Measurements from ENCODE around the gene BTBD2. TPM values are rescaled to one million over a fixed set of nuclear protein-coding genes. Genes with fewer than 3 reads are reported as not detected.

BTBD2 gene
- total and polyA plus RNA-seq, 4 experiments from 2014 or later = 2.8 to 59.4 (median 29.4) TPM

- Histone ChIP-seq H3K27me3 (ENCODE audit: insufficient read depth, low read length) (no peaks in the 10 kb centered on the region), H3K9me3 (ENCODE audit: control insufficient read depth in 1 of 2, low read length in 2 of 2) (no peaks in the 10 kb centered on the region), H3K27ac (ENCODE audit: low read depth, low read length) (no peak overlapping the region), H3K36me3 (ENCODE audit: insufficient read depth, low read length) (no peaks in the 10 kb centered on the region), H3K4me1 (ENCODE audit: insufficient read depth, low read length) (no peaks in the 10 kb centered on the region), H3K4me3 (ENCODE audit: low read length in 2 of 2) (no peak overlapping the region)
- CTCF ChIA-PET (ENCODE audit: partially characterized antibody) = no interaction called here
- peaks cover 0 to 10% of the 10 kb centered on the region in 2 donors for H3K36me3 Mint-ChIP-seq
- H3K4me3 Mint-ChIP-seq = no peak overlapping the region
- intact Hi-C loops (cut with micrococcal nuclease) = no loop called here
- H3K4me1 Mint-ChIP-seq = peaks cover 5 to 41% (median 12%) of the 10 kb centered on the region in 4 donors
- H3K27ac Mint-ChIP-seq = peak overlapping the region in 6 of 7 donors; percentile 32 to 73 (median 65)
- H3K27me3 Mint-ChIP-seq = no peaks in the 10 kb centered on the region
- no peaks in the 10 kb centered on the region for H3K9me3 Mint-ChIP-seq
- no peak for DNase-seq
- POLR2A ChIA-PET (ENCODE audit: partially characterized antibody) = no interaction called here
Observed at GRCh38 chr19:1959928-1960589, 55.5 kb downstream of the BTBD2 start.

- Histone ChIP-seq H3K27me3 (ENCODE audit: insufficient read depth, low read length) (no peaks in the 10 kb centered on the region), H3K27ac (ENCODE audit: low read depth, low read length) (no peak overlapping the region), H3K36me3 (ENCODE audit: insufficient read depth, low read length) (peaks cover 7% of the 10 kb centered on the region), H3K4me1 (ENCODE audit: insufficient read depth, low read length) (peaks cover 3% of the 10 kb centered on the region), H3K4me3 (ENCODE audit: low read length in 2 of 2) (no peak overlapping the region), H3K9me3 (ENCODE audit: control insufficient read depth in 1 of 2, low read length in 2 of 2) (no peaks in the 10 kb centered on the region)
- H3K36me3 Mint-ChIP-seq = peaks cover 0 to 10% of the 10 kb centered on the region in 2 donors
- H3K27me3 Mint-ChIP-seq = no peaks in the 10 kb centered on the region
- no peaks in the 10 kb centered on the region for H3K9me3 Mint-ChIP-seq
- DNase-seq = no peak
- no peak overlapping the region for H3K4me3 Mint-ChIP-seq
- no peak overlapping the region for H3K27ac Mint-ChIP-seq
- ChIA-PET CTCF (ENCODE audit: partially characterized antibody) (interaction anchor here (0.6 kb wide), 1 partner anchor 132 kb away, joined by 3 read pairs; no protein-coding TSS in a partner anchor), POLR2A (ENCODE audit: partially characterized antibody) (interaction anchor here (0.8 kb wide), 1 partner anchor 92 kb away, joined by 3 read pairs; no protein-coding TSS in a partner anchor)
- intact Hi-C loops (cut with micrococcal nuclease) = no loop called here
- peaks cover 3 to 47% (median 12%) of the 10 kb centered on the region in 4 donors for H3K4me1 Mint-ChIP-seq
Observed at GRCh38 chr19:1957562-1958248, 57.8 kb downstream of the BTBD2 start.

GRCh38 chr19:1956868-1957492 is 58.5 kb downstream of the BTBD2 start:
- ChIA-PET CTCF (ENCODE audit: partially characterized antibody) (interaction anchor here (0.6 kb wide), 1 partner anchor 132 kb away, joined by 3 read pairs; no protein-coding TSS in a partner anchor), POLR2A (ENCODE audit: partially characterized antibody) (no interaction called here)
- Mint-ChIP-seq H3K36me3 (peaks cover 0 to 13% of the 10 kb centered on the region in 2 donors), H3K4me1 (peaks cover 3 to 54% (median 13%) of the 10 kb centered on the region in 4 donors), H3K4me3 (no peak overlapping the region), H3K27me3 (no peaks in the 10 kb centered on the region), H3K9me3 (no peaks in the 10 kb centered on the region), H3K27ac (peak overlapping the region in 1 of 7 donors; percentile 46)
- Histone ChIP-seq H3K4me3 (ENCODE audit: low read length in 2 of 2) (no peak overlapping the region), H3K4me1 (ENCODE audit: insufficient read depth, low read length) (peaks cover 3% of the 10 kb centered on the region), H3K27ac (ENCODE audit: low read depth, low read length) (no peak overlapping the region), H3K27me3 (ENCODE audit: insufficient read depth, low read length) (no peaks in the 10 kb centered on the region), H3K36me3 (ENCODE audit: insufficient read depth, low read length) (peaks cover 7% of the 10 kb centered on the region), H3K9me3 (ENCODE audit: control insufficient read depth in 1 of 2, low read length in 2 of 2) (no peaks in the 10 kb centered on the region)
- intact Hi-C loops (cut with micrococcal nuclease) = no loop called here
- no peak for DNase-seq

DNA sequence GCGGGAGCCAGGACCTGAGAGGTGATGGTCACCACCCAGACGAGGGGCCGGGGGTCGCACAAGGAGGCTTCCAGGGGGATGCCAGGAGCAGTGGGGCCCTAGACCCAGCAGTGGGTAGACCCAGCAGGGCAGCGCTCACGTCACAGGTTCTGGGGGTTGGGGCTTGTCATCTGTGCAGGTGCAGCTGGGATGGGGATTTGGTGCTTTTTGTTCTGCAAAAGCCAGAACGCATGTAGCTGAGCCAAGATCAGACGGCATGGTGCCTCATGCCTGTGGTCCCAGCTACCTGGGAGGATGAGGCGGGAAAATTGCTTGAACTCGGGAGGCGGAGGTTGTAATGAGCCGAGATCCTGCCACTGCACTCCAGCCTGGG is 59.4 kb downstream of the BTBD2 start:
- CTCF ChIA-PET (ENCODE audit: partially characterized antibody) = no interaction called here
- Histone ChIP-seq H3K27ac (ENCODE audit: low read depth, low read length) (no peak overlapping the region), H3K9me3 (ENCODE audit: control insufficient read depth in 1 of 2, low read length in 2 of 2) (no peaks in the 10 kb centered on the region), H3K36me3 (ENCODE audit: insufficient read depth, low read length) (peaks cover 7% of the 10 kb centered on the region), H3K4me3 (ENCODE audit: low read length in 2 of 2) (no peak overlapping the region), H3K4me1 (ENCODE audit: insufficient read depth, low read length) (peaks cover 3% of the 10 kb centered on the region), H3K27me3 (ENCODE audit: insufficient read depth, low read length) (no peaks in the 10 kb centered on the region)
- Mint-ChIP-seq H3K4me3 (no peak overlapping the region), H3K27ac (peak overlapping the region in 3 of 7 donors; percentile 12 to 46 (median 36)), H3K36me3 (peaks cover 0 to 9% of the 10 kb centered on the region in 2 donors), H3K27me3 (no peaks in the 10 kb centered on the region), H3K9me3 (no peaks in the 10 kb centered on the region), H3K4me1 (peaks cover 3 to 47% (median 12%) of the 10 kb centered on the region in 4 donors)
- intact Hi-C loops (cut with micrococcal nuclease) = no loop called here
- no peak for DNase-seq
- POLR2A ChIA-PET (ENCODE audit: partially characterized antibody) = interaction anchor here (0.6 kb wide), 1 partner anchor 36 kb away, joined by 3 read pairs; no protein-coding TSS in a partner anchor

- intact Hi-C loops (cut with micrococcal nuclease) = no loop called here
- H3K36me3 Mint-ChIP-seq = peaks cover 0 to 8% of the 10 kb centered on the region in 2 donors
- POLR2A ChIA-PET (ENCODE audit: partially characterized antibody) = interaction anchor here (0.6 kb wide), 1 partner anchor 36 kb away, joined by 3 read pairs; no protein-coding TSS in a partner anchor
- Histone ChIP-seq H3K36me3 (ENCODE audit: insufficient read depth, low read length) (peaks cover 7% of the 10 kb centered on the region), H3K27ac (ENCODE audit: low read depth, low read length) (no peak overlapping the region), H3K27me3 (ENCODE audit: insufficient read depth, low read length) (no peaks in the 10 kb centered on the region), H3K4me3 (ENCODE audit: low read length in 2 of 2) (no peak overlapping the region), H3K9me3 (ENCODE audit: control insufficient read depth in 1 of 2, low read length in 2 of 2) (no peaks in the 10 kb centered on the region), H3K4me1 (ENCODE audit: insufficient read depth, low read length) (peaks cover 3% of the 10 kb centered on the region)
- CTCF ChIA-PET (ENCODE audit: partially characterized antibody) = no interaction called here
- no peak overlapping the region for H3K27ac Mint-ChIP-seq
- no peaks in the 10 kb centered on the region for H3K27me3 Mint-ChIP-seq
- H3K9me3 Mint-ChIP-seq = no peaks in the 10 kb centered on the region
- peaks cover 3 to 46% (median 11%) of the 10 kb centered on the region in 4 donors for H3K4me1 Mint-ChIP-seq
- no peak overlapping the region for H3K4me3 Mint-ChIP-seq
- DNase-seq = no peak
Observed at GRCh38 chr19:1955171-1956121, 60.1 kb downstream of the BTBD2 start.

DNA sequence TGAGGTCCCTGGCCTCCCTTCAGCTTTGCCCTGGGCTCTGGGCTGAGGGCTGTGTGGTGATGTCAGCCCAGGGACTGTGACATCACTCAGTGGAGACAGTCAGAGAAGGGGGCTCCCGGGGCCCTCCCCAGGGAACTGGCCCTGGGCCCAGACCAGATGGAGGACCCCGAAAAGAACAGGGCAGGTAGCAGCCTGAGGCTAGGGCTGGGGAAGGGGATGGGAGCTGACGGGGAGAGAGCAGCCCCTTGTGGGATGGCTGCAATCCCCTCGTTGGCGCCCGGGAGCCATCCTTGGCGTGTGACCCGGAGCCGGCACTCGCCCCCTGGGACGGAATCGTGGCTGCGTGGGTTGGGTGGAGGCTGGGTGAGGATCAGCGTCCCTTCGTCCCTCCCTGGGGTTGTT is 61.0 kb downstream of the BTBD2 start:
- DNase-seq = no peak
- no peak overlapping the region for H3K27ac ChIP-seq (ENCODE audit: low read depth, low read length)
- H3K27ac Mint-ChIP-seq = no peak overlapping the region
- intact Hi-C loops (cut with micrococcal nuclease) = no loop called here
- ChIA-PET POLR2A (ENCODE audit: partially characterized antibody) (interaction anchor here (1.5 kb wide), 1 partner anchor 12 kb away, joined by 5 read pairs; no protein-coding TSS in a partner anchor), CTCF (ENCODE audit: partially characterized antibody) (no interaction called here)
- H3K27me3 Mint-ChIP-seq = no peaks in the 10 kb centered on the region
- H3K36me3 Mint-ChIP-seq = peaks cover 0 to 11% of the 10 kb centered on the region in 2 donors
- no peaks in the 10 kb centered on the region for H3K9me3 Mint-ChIP-seq
- H3K9me3 ChIP-seq (ENCODE audit: control insufficient read depth in 1 of 2, low read length in 2 of 2) = no peaks in the 10 kb centered on the region
- peaks cover 3% of the 10 kb centered on the region for H3K4me1 ChIP-seq (ENCODE audit: insufficient read depth, low read length)
- H3K4me3 Mint-ChIP-seq = no peak overlapping the region
- H3K27me3 ChIP-seq (ENCODE audit: insufficient read depth, low read length) = no peaks in the 10 kb centered on the region
- no peak overlapping the region for H3K4me3 ChIP-seq (ENCODE audit: low read length in 2 of 2)
- peaks cover 3 to 50% (median 12%) of the 10 kb centered on the region in 4 donors for H3K4me1 Mint-ChIP-seq
- H3K36me3 ChIP-seq (ENCODE audit: insufficient read depth, low read length) = peaks cover 7% of the 10 kb centered on the region
